SK-N-SH treated with all-trans-retinoic acid at 6 μM for 48 hours (cell line): Measurements from ENCODE around the gene CREBRF.

Experiments
- ATAC-seq: fragments of 200-7000 bp; cut with Tn5 transposase; 3 replicates; pipeline ENCODE4 v1.9.1; 2020; ENCODE audit warnings: mild to moderate bottlenecking, moderate library complexity
- ARNTL ChIP-seq: fragments of 450-650 bp; formaldehyde crosslinking; IDR thresholded peaks from 2 replicates; pipeline ENCODE4 v1.5.0; 2020; ENCODE audit warnings: low read depth, mild to moderate bottlenecking, moderate library complexity, borderline replicate concordance
- BACH2 ChIP-seq: fragments of 250-450 bp; sonication (Bioruptor Pico); IDR thresholded peaks from 2 replicates; pipeline ENCODE4 v1.9.0; 2021; ENCODE audit warnings: mild to moderate bottlenecking, borderline replicate concordance
- CSDC2 ChIP-seq: fragments of 250-450 bp; sonication (Bioruptor Pico); IDR thresholded peaks from 2 replicates; pipeline ENCODE4 v1.5.0; 2020; ENCODE audit warnings: mild to moderate bottlenecking, moderate library complexity
- ESRRG ChIP-seq: fragments of 250-450 bp; sonication (Bioruptor Pico); IDR thresholded peaks from 2 replicates; pipeline ENCODE4 v1.6.1; 2021; ENCODE audit warnings: mild to moderate bottlenecking
- GLIS3 ChIP-seq: fragments of 250-450 bp; sonication (Bioruptor Pico); IDR thresholded peaks from 2 replicates; pipeline ENCODE4 v1.5.0; 2020; ENCODE audit warnings: mild to moderate bottlenecking, moderate library complexity
- ISL1 ChIP-seq: fragments of 250-450 bp; sonication (Bioruptor Pico); IDR thresholded peaks from 2 replicates; pipeline ENCODE4 v2.1.2; 2022; ENCODE audit warnings: mild to moderate bottlenecking, moderate library complexity
- OSR1 ChIP-seq: fragments of 250-450 bp; sonication (Bioruptor Pico); IDR thresholded peaks from 2 replicates; pipeline ENCODE4 v1.8.0; 2022; ENCODE audit warnings: moderate library complexity, mild to moderate bottlenecking, inconsistent platforms
- PPARA ChIP-seq: fragments of 250-450 bp; sonication (Bioruptor Pico); IDR thresholded peaks from 2 replicates; pipeline ENCODE4 v1.5.0; 2020; ENCODE audit warnings: mild to moderate bottlenecking, borderline replicate concordance
- RARB ChIP-seq: fragments of 250-450 bp; sonication (Bioruptor Pico); IDR thresholded peaks from 2 replicates; pipeline ENCODE4 v1.8.0; 2021; ENCODE audit warnings: mild to moderate bottlenecking, moderate library complexity
- SNAI2 ChIP-seq: fragments of 250-450 bp; sonication (Bioruptor Pico); IDR thresholded peaks from 2 replicates; pipeline ENCODE4 v1.5.0; 2020; ENCODE audit warnings: mild to moderate bottlenecking, moderate library complexity
- TCF4 ChIP-seq: fragments of 250-450 bp; sonication (Bioruptor Pico); IDR thresholded peaks from 2 replicates; pipeline ENCODE4 v1.8.0; 2021; ENCODE audit warnings: mild to moderate bottlenecking, moderate library complexity, borderline replicate concordance
- TOX ChIP-seq: fragments of 250-450 bp; sonication (Bioruptor Pico); IDR thresholded peaks from 2 replicates; pipeline ENCODE4 v1.8.0; 2021; ENCODE audit warnings: mild to moderate bottlenecking, moderate library complexity, borderline replicate concordance
- ZC3H10 ChIP-seq: fragments of 250-450 bp; sonication (Bioruptor Pico); IDR thresholded peaks from 2 replicates; pipeline ENCODE4 v1.5.1; 2021; ENCODE audit warnings: mild to moderate bottlenecking, moderate library complexity
- ZFP3 ChIP-seq: fragments of 250-450 bp; sonication (Bioruptor Pico); IDR thresholded peaks from 2 replicates; pipeline ENCODE4 v1.5.0; 2020; ENCODE audit warnings: mild to moderate bottlenecking, moderate library complexity
- ZFP30 ChIP-seq: fragments of 450-650 bp; formaldehyde crosslinking; IDR thresholded peaks from 2 replicates; pipeline ENCODE4 v1.5.0; 2022; ENCODE audit warnings: mild to moderate bottlenecking, moderate library complexity
- ZNF565 ChIP-seq: fragments of 450-650 bp; formaldehyde crosslinking; conservative IDR thresholded peaks from 2 replicates; pipeline ENCODE4 v1.5.0; 2020; ENCODE audit warnings: low read depth, mild to moderate bottlenecking, moderate library complexity
- ZNF70 ChIP-seq: fragments of 450-650 bp; formaldehyde crosslinking; IDR thresholded peaks from 2 replicates; pipeline ENCODE4 v1.5.0; 2020; ENCODE audit warnings: mild to moderate bottlenecking, moderate library complexity
- ZNF8 ChIP-seq: fragments of 450-650 bp; formaldehyde crosslinking; IDR thresholded peaks from 2 replicates; pipeline ENCODE4 v1.5.0; 2020; ENCODE audit warnings: mild to moderate bottlenecking, moderate library complexity
- TF ChIP-seq, protein P1 (sequence below): fragments of 250-450 bp; sonication (Bioruptor Pico); IDR thresholded peaks from 2 replicates; pipeline ENCODE4 v1.5.1; 2020; ENCODE audit warnings: low read depth, mild to moderate bottlenecking, moderate library complexity
- TF ChIP-seq, protein P2 (sequence below): fragments of 250-450 bp; sonication (Bioruptor Pico); IDR thresholded peaks from 2 replicates; pipeline ENCODE4 v1.5.1; 2021; ENCODE audit warnings: mild to moderate bottlenecking, moderate library complexity
- TF ChIP-seq, protein P3 (sequence below): fragments of 250-450 bp; sonication (Bioruptor Pico); IDR thresholded peaks from 2 replicates; pipeline ENCODE4 v1.8.0; 2020; ENCODE audit warnings: mild to moderate bottlenecking, moderate library complexity, borderline replicate concordance
- TF ChIP-seq, protein P4 (sequence below): fragments of 250-450 bp; sonication (Bioruptor Pico); IDR thresholded peaks from 2 replicates; pipeline ENCODE4 v1.5.0; 2020; ENCODE audit warnings: mild to moderate bottlenecking, moderate library complexity

Gene CREBRF

DNA sequence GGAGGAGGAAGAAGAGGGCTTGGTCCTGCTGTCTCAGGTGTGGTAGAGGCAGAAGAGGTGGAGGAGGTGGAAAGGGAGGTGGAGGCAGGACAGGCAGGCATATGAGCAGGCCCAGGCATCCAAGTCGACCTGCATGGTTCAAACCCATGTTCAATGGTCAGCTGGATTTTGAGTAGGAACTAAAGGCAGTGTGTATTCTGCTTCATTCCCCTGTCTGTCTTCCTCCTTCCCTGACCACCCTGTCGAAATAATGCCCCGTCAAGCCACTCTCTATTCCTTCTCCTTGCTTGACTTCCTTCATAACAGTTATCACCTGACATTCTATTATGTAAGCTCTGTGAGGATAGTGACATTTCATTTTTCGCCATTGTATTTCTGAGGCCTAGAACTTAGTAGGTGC is 37.8 kb upstream of the CREBRF start:
- ATAC-seq: no peak

DNA sequence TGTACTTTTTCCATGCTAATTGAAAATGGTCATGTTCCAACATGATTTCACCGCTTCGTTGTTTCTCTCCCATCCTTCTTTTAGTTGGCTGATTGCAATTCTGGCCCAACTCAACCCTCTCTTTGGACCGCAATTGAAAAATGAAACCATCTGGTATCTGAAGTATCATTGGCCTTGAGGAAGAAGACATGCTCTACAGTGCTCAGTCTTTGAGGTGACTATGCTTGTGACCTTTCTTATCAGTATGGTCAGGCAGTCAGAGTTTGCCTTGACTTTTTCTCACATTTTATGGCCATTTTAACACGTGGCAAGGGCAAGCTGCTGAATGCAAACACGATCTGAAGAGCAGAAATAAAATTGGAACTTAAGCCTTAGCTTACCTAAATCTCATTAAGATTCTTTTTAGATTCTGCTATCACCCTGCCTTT is 36.0 kb upstream of the CREBRF start:
- TF ChIP-seq ZFP3 (no peak), OSR1 (CRISPR knock-in tag) (no peak), ISL1 (CRISPR knock-in tag) (no peak), CSDC2 (CRISPR knock-in tag) (no peak), BACH2 (CRISPR knock-in tag) (no peak), ESRRG (CRISPR knock-in tag) (no peak), ZC3H10 (no peak), ZNF70 (CRISPR knock-in tag) (no peak), ZNF565 (CRISPR knock-in tag) (no peak)
- TF ChIP-seq, protein P1, sequence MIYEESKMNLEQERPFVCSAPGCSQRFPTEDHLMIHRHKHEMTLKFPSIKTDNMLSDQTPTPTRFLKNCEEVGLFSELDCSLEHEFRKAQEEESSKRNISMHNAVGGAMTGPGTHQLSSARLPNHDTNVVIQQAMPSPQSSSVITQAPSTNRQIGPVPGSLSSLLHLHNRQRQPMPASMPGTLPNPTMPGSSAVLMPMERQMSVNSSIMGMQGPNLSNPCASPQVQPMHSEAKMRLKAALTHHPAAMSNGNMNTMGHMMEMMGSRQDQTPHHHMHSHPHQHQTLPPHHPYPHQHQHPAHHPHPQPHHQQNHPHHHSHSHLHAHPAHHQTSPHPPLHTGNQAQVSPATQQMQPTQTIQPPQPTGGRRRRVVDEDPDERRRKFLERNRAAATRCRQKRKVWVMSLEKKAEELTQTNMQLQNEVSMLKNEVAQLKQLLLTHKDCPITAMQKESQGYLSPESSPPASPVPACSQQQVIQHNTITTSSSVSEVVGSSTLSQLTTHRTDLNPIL: no peak
- TF ChIP-seq, protein P2, sequence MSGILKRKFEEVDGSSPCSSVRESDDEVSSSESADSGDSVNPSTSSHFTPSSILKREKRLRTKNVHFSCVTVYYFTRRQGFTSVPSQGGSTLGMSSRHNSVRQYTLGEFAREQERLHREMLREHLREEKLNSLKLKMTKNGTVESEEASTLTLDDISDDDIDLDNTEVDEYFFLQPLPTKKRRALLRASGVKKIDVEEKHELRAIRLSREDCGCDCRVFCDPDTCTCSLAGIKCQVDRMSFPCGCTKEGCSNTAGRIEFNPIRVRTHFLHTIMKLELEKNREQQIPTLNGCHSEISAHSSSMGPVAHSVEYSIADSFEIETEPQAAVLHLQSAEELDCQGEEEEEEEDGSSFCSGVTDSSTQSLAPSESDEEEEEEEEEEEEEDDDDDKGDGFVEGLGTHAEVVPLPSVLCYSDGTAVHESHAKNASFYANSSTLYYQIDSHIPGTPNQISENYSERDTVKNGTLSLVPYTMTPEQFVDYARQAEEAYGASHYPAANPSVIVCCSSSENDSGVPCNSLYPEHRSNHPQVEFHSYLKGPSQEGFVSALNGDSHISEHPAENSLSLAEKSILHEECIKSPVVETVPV (CRISPR knock-in tag): no peak
- TF ChIP-seq, protein P3, sequence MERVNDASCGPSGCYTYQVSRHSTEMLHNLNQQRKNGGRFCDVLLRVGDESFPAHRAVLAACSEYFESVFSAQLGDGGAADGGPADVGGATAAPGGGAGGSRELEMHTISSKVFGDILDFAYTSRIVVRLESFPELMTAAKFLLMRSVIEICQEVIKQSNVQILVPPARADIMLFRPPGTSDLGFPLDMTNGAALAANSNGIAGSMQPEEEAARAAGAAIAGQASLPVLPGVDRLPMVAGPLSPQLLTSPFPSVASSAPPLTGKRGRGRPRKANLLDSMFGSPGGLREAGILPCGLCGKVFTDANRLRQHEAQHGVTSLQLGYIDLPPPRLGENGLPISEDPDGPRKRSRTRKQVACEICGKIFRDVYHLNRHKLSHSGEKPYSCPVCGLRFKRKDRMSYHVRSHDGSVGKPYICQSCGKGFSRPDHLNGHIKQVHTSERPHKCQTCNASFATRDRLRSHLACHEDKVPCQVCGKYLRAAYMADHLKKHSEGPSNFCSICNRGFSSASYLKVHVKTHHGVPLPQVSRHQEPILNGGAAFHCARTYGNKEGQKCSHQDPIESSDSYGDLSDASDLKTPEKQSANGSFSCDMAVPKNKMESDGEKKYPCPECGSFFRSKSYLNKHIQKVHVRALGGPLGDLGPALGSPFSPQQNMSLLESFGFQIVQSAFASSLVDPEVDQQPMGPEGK (CRISPR knock-in tag): no peak

More for the DNA sequence above, 37.8 kb upstream of the CREBRF start:
- TF ChIP-seq ZFP30 (CRISPR knock-in tag): no peak
- TF ChIP-seq TOX: no peak
- no peak for TF ChIP-seq PPARA
- no peak for TF ChIP-seq TCF4 (CRISPR knock-in tag)
- TF ChIP-seq ZNF8 (CRISPR knock-in tag): no peak
- TF ChIP-seq ARNTL (CRISPR knock-in tag): no peak
- TF ChIP-seq, protein P3 (CRISPR knock-in tag): no peak
- TF ChIP-seq SNAI2 (CRISPR knock-in tag): no peak
- TF ChIP-seq, protein P1: no peak
- TF ChIP-seq BACH2 (CRISPR knock-in tag): no peak
- no peak for TF ChIP-seq ESRRG (CRISPR knock-in tag)
- no peak for TF ChIP-seq RARB (CRISPR knock-in tag)
- no peak for TF ChIP-seq ZNF70 (CRISPR knock-in tag)
- TF ChIP-seq GLIS3 (CRISPR knock-in tag): no peak
- TF ChIP-seq, protein P2 (CRISPR knock-in tag): no peak
- TF ChIP-seq, protein P4, sequence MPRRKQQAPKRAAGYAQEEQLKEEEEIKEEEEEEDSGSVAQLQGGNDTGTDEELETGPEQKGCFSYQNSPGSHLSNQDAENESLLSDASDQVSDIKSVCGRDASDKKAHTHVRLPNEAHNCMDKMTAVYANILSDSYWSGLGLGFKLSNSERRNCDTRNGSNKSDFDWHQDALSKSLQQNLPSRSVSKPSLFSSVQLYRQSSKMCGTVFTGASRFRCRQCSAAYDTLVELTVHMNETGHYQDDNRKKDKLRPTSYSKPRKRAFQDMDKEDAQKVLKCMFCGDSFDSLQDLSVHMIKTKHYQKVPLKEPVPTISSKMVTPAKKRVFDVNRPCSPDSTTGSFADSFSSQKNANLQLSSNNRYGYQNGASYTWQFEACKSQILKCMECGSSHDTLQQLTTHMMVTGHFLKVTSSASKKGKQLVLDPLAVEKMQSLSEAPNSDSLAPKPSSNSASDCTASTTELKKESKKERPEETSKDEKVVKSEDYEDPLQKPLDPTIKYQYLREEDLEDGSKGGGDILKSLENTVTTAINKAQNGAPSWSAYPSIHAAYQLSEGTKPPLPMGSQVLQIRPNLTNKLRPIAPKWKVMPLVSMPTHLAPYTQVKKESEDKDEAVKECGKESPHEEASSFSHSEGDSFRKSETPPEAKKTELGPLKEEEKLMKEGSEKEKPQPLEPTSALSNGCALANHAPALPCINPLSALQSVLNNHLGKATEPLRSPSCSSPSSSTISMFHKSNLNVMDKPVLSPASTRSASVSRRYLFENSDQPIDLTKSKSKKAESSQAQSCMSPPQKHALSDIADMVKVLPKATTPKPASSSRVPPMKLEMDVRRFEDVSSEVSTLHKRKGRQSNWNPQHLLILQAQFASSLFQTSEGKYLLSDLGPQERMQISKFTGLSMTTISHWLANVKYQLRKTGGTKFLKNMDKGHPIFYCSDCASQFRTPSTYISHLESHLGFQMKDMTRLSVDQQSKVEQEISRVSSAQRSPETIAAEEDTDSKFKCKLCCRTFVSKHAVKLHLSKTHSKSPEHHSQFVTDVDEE (CRISPR knock-in tag): no peak
- TF ChIP-seq CSDC2 (CRISPR knock-in tag): no peak

More for the DNA sequence above, 36.0 kb upstream of the CREBRF start:
- ATAC-seq: no peak
